ENCODE data around the gene TBC1D22A. TPM values are rescaled to one million over a fixed set of nuclear protein-coding genes. Genes with fewer than 3 reads are reported as not detected.

Gene TBC1D22A
- total RNA-seq, 2 donors from 2014 or later: 28.9 to 31.3 TPM

- DNase-seq (ENCODE audit: low spot score) (no peak), ATAC-seq (ENCODE audit: insufficient number of reproducible peaks, low FRiP score, low read depth) (no peak)
- no peak overlapping the region for H3K4me3 ChIP-seq
- no peaks in the 10 kb centered on the region for H3K9me3 ChIP-seq
- H3K4me1 ChIP-seq (ENCODE audit: control insufficient read depth in 1 of 2, low read depth in 2 of 2): no peaks in the 10 kb centered on the region
- no peaks in the 10 kb centered on the region for H3K36me3 ChIP-seq
- H3K27ac ChIP-seq: no peak overlapping the region
- H3K27me3 ChIP-seq (replicated peaks; ENCODE audit: insufficient read depth): no peaks in the 10 kb centered on the region
- TF ChIP-seq CTCF (IDR thresholded peaks at IDR 0.05): no peak
Measured at GRCh38 chr22:47144076-47144765, 381.8 kb downstream of the TBC1D22A start.

GRCh38 chr22:47144791-47145425 lies 382.5 kb downstream of the TBC1D22A start:
- ATAC-seq (ENCODE audit: insufficient number of reproducible peaks, low FRiP score, low read depth): no peak
- no peak for TF ChIP-seq CTCF (IDR thresholded peaks at IDR 0.05)
- no peaks in the 10 kb centered on the region for H3K9me3 ChIP-seq
- DNase-seq (ENCODE audit: low spot score): no peak
- H3K36me3 ChIP-seq: no peaks in the 10 kb centered on the region
- no peak overlapping the region for H3K4me3 ChIP-seq
- H3K27me3 ChIP-seq (replicated peaks; ENCODE audit: insufficient read depth): no peaks in the 10 kb centered on the region
- H3K27ac ChIP-seq: no peak overlapping the region
- no peaks in the 10 kb centered on the region for H3K4me1 ChIP-seq (ENCODE audit: control insufficient read depth in 1 of 2, low read depth in 2 of 2)

GRCh38 chr22:47145883-47146282 lies 383.4 kb downstream of the TBC1D22A start:
- H3K4me3 ChIP-seq: no peak overlapping the region
- TF ChIP-seq CTCF (IDR thresholded peaks at IDR 0.05): no peak
- H3K4me1 ChIP-seq (ENCODE audit: control insufficient read depth in 1 of 2, low read depth in 2 of 2): no peaks in the 10 kb centered on the region
- H3K36me3 ChIP-seq: no peaks in the 10 kb centered on the region
- H3K27me3 ChIP-seq (replicated peaks; ENCODE audit: insufficient read depth): no peaks in the 10 kb centered on the region
- ATAC-seq (ENCODE audit: insufficient number of reproducible peaks, low FRiP score, low read depth) (no peak), DNase-seq (ENCODE audit: low spot score) (no peak)
- H3K9me3 ChIP-seq: no peaks in the 10 kb centered on the region
- H3K27ac ChIP-seq: no peak overlapping the region

GRCh38 chr22:47146391-47146790 lies 383.9 kb downstream of the TBC1D22A start:
- ATAC-seq (ENCODE audit: insufficient number of reproducible peaks, low FRiP score, low read depth): no peak

More at GRCh38 chr22:47146391-47146790, 383.9 kb downstream of the TBC1D22A start:
- H3K27ac ChIP-seq: no peak overlapping the region
- no peak overlapping the region for H3K4me3 ChIP-seq
- no peaks in the 10 kb centered on the region for H3K36me3 ChIP-seq
- H3K9me3 ChIP-seq: no peaks in the 10 kb centered on the region
- H3K27me3 ChIP-seq (replicated peaks; ENCODE audit: insufficient read depth): no peaks in the 10 kb centered on the region
- DNase-seq (ENCODE audit: low spot score): no peak
- TF ChIP-seq CTCF (IDR thresholded peaks at IDR 0.05): no peak
- H3K4me1 ChIP-seq (ENCODE audit: control insufficient read depth in 1 of 2, low read depth in 2 of 2): no peaks in the 10 kb centered on the region
